HEK293 (cell line): ENCODE results near the gene APOC3.

ENCODE experiments used
- SCRT2 ChIP-seq: fragments of 450-650 bp; formaldehyde crosslinking; IDR thresholded peaks from 2 replicates; pipeline ENCODE4 v1.5.1; 2016; ENCODE audit warnings: missing biosample characterization, missing genetic modification characterization
- SETDB1 ChIP-seq: IDR thresholded peaks from one replicate; pipeline ENCODE4 v1.6.1; 2017; ENCODE audit warnings: mild to moderate bottlenecking, low read length, moderate library complexity, mixed read lengths; ENCODE audit not compliant: insufficient read length
- SP7 ChIP-seq: fragments of 450-650 bp; formaldehyde crosslinking; IDR thresholded peaks from 2 replicates; pipeline ENCODE4 v1.5.1; 2016; ENCODE audit warnings: missing biosample characterization, missing genetic modification characterization
- ZNF394 ChIP-seq: fragments of 450-650 bp; formaldehyde crosslinking; IDR thresholded peaks from 2 replicates; pipeline ENCODE4 v1.5.1; 2016; ENCODE audit warnings: missing biosample characterization, missing genetic modification characterization, mild to moderate bottlenecking, moderate library complexity, borderline replicate concordance
- TF ChIP-seq, protein P1 (sequence below): fragments of 450-650 bp; formaldehyde crosslinking; IDR thresholded peaks from 2 replicates; pipeline ENCODE4 v1.5.1; 2016; ENCODE audit warnings: missing biosample characterization, missing genetic modification characterization
- TF ChIP-seq, protein P2 (sequence below): fragments of 450-650 bp; formaldehyde crosslinking; IDR thresholded peaks from 2 replicates; pipeline ENCODE4 v1.5.1; 2016; ENCODE audit warnings: missing biosample characterization, missing genetic modification characterization, borderline replicate concordance
- TF ChIP-seq, protein P3 (sequence below): fragments of 450-650 bp; IDR thresholded peaks from 2 replicates; pipeline ENCODE4 v1.5.1; 2018; ENCODE audit warnings: missing biosample characterization, missing genetic modification characterization
- TF ChIP-seq, protein P4 (sequence below): IDR thresholded peaks from 2 replicates; pipeline ENCODE4 v1.6.1; 2011; ENCODE audit warnings: mild to moderate bottlenecking, low read depth, low read length, borderline replicate concordance

DNA sequence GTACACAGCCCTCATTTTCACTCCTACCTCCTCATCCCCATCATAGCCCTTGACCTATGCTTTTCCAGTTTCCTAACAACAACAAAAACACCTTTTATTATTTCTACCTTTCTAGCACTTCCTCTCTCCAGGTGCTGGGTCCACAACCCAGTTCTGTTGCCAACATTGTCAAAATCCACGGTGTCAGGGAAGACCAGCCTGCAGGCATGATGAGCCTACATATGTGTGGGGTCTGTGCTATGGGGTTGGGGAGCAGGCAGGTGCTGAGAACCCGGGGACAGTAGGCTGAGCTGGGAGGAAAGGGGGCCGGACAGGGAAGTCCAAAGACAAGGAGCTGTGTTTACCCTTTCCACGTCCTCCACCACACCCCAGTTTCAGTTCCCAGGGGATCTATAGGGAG lies 41.2 kb upstream of the APOC3 start:
- TF ChIP-seq, protein P1, sequence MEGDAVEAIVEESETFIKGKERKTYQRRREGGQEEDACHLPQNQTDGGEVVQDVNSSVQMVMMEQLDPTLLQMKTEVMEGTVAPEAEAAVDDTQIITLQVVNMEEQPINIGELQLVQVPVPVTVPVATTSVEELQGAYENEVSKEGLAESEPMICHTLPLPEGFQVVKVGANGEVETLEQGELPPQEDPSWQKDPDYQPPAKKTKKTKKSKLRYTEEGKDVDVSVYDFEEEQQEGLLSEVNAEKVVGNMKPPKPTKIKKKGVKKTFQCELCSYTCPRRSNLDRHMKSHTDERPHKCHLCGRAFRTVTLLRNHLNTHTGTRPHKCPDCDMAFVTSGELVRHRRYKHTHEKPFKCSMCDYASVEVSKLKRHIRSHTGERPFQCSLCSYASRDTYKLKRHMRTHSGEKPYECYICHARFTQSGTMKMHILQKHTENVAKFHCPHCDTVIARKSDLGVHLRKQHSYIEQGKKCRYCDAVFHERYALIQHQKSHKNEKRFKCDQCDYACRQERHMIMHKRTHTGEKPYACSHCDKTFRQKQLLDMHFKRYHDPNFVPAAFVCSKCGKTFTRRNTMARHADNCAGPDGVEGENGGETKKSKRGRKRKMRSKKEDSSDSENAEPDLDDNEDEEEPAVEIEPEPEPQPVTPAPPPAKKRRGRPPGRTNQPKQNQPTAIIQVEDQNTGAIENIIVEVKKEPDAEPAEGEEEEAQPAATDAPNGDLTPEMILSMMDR, result no peak
- TF ChIP-seq SCRT2 (tag by site-specific recombination), result no peak
- no peak for TF ChIP-seq SP7 (tag by site-specific recombination)
- TF ChIP-seq, protein P2, sequence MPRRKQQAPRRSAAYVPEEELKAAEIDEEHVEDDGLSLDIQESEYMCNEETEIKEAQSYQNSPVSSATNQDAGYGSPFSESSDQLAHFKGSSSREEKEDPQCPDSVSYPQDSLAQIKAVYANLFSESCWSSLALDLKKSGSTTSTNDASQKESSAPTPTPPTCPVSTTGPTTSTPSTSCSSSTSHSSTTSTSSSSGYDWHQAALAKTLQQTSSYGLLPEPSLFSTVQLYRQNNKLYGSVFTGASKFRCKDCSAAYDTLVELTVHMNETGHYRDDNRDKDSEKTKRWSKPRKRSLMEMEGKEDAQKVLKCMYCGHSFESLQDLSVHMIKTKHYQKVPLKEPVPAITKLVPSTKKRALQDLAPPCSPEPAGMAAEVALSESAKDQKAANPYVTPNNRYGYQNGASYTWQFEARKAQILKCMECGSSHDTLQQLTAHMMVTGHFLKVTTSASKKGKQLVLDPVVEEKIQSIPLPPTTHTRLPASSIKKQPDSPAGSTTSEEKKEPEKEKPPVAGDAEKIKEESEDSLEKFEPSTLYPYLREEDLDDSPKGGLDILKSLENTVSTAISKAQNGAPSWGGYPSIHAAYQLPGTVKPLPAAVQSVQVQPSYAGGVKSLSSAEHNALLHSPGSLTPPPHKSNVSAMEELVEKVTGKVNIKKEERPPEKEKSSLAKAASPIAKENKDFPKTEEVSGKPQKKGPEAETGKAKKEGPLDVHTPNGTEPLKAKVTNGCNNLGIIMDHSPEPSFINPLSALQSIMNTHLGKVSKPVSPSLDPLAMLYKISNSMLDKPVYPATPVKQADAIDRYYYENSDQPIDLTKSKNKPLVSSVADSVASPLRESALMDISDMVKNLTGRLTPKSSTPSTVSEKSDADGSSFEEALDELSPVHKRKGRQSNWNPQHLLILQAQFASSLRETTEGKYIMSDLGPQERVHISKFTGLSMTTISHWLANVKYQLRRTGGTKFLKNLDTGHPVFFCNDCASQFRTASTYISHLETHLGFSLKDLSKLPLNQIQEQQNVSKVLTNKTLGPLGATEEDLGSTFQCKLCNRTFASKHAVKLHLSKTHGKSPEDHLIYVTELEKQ (tag by site-specific recombination), result no peak
- TF ChIP-seq, protein P3, sequence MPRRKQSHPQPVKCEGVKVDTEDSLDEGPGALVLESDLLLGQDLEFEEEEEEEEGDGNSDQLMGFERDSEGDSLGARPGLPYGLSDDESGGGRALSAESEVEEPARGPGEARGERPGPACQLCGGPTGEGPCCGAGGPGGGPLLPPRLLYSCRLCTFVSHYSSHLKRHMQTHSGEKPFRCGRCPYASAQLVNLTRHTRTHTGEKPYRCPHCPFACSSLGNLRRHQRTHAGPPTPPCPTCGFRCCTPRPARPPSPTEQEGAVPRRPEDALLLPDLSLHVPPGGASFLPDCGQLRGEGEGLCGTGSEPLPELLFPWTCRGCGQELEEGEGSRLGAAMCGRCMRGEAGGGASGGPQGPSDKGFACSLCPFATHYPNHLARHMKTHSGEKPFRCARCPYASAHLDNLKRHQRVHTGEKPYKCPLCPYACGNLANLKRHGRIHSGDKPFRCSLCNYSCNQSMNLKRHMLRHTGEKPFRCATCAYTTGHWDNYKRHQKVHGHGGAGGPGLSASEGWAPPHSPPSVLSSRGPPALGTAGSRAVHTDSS (tag by site-specific recombination), result no peak
- no peak for TF ChIP-seq SETDB1
- TF ChIP-seq ZNF394, result no peak
- TF ChIP-seq, protein P4, sequence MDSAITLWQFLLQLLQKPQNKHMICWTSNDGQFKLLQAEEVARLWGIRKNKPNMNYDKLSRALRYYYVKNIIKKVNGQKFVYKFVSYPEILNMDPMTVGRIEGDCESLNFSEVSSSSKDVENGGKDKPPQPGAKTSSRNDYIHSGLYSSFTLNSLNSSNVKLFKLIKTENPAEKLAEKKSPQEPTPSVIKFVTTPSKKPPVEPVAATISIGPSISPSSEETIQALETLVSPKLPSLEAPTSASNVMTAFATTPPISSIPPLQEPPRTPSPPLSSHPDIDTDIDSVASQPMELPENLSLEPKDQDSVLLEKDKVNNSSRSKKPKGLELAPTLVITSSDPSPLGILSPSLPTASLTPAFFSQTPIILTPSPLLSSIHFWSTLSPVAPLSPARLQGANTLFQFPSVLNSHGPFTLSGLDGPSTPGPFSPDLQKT, result no peak
